Thoracic aorta (tissue), 2 donors: Measurements from ENCODE around the gene INTS15. TPM values are rescaled to one million over a fixed set of nuclear protein-coding genes. Genes with fewer than 3 reads are reported as not detected.
A peak's percentile ranks its signal among the peaks of the same experiment; 100 is the strongest.

Experiments
- ATAC-seq: fragments of 150-250 bp; one replicate; pipeline ENCODE4 v1.8.0; 2017; ENCODE audit warnings: low read depth; ENCODE audit not compliant: insufficient number of reproducible peaks, low FRiP score
- DNase-seq: peaks from one replicate; pipeline ENCODE4 v3.0.0-alpha.2; 2020; ENCODE audit warnings: low spot score
- H3K27ac ChIP-seq, 2 donors: fragments of 200-600 bp; sonication (generic); 1 replicate in 1 of 2; 2 replicates in 1 of 2; pipeline ENCODE4 v1.5.1; 2016; ENCODE audit warnings: mild to moderate bottlenecking in 2 of 2, moderate library complexity in 2 of 2
- H3K27me3 ChIP-seq: fragments of 200-600 bp; sonication (generic); replicated peaks from 2 replicates; pipeline ENCODE4 v1.6.0; 2016; ENCODE audit warnings: mild to moderate bottlenecking; ENCODE audit not compliant: insufficient read depth
- H3K36me3 ChIP-seq: fragments of 200-600 bp; sonication (generic); one replicate; pipeline ENCODE4 v1.5.1; 2016
- H3K4me1 ChIP-seq, 2 donors: fragments of 200-600 bp; sonication (generic); 1 replicate in 1 of 2; 2 replicates in 1 of 2; pipeline versions ENCODE4 v1.5.1 to v1.6.0; 2016; ENCODE audit warnings: low read depth in 2 of 2, mild to moderate bottlenecking in 1 of 2; ENCODE audit not compliant: control insufficient read depth in 1 of 2
- H3K4me3 ChIP-seq: fragments of 200-600 bp; sonication (generic); 2 replicates; pipeline ENCODE4 v1.5.1; 2016; ENCODE audit warnings: mild to moderate bottlenecking
- H3K9me3 ChIP-seq: fragments of 200-600 bp; sonication (generic); 2 replicates; pipeline ENCODE4 v1.5.1; 2016
- total RNA-seq, 2 donors: library from RNA; depleted of rRNA; stranded (reverse); fragments of >200 nt; gene quantifications; one replicate each; pipeline versions ENCODE4 v1.1.0 to v1.2.3, GENCODE V29; 2016
- TF ChIP-seq, protein P1 (sequence below): fragments of 200-600 bp; sonication (generic); IDR thresholded peaks from one replicate; pipeline ENCODE4 v1.5.1; 2019; ENCODE audit warnings: antibody characterized with exemption

INTS15 gene
- total RNA-seq, 2 donors from 2014 or later, result 37.2 to 45.4 TPM

DNA sequence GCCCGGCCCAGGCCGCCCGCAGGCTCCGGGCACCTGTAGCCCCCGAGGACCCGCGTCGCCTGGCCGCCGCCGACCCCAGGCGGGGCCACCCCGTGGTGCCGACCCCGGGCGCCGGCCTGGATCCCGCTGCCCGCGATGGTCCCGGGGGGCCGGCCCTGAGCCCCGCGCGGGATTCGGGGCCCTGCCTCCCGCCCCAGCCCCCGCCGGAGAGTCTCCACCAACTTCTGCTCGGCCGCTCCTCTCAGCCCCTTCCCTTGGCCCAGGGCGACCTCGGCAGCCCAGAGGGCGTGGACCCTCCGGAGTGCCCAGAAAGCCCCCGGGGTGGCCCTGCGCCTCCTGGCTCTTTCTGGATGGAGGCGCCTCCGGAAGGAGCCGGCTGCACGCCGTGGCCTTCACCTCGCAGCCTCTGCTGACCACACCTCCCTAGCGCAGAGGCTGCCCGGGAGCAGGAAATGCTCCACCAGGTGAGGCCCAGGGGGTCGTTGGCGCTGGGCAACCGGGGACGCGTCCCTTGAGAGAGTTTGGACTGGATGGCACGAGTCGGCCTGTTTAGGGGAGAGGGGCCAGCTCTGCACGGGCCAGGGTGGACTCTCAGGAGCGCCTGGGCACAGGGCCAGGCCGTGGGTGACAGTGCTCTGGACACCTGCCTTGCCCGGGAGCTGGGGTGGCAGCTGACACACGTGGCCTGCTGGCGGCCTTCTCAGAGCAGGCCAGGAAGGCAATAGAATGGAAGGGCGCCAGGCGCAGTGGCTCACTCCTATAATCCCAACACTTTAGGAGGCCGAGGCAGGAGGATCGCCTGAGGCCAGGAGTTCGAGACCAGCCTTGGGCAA lies 26.1 kb downstream of the INTS15 start:
- TF ChIP-seq, protein P1, sequence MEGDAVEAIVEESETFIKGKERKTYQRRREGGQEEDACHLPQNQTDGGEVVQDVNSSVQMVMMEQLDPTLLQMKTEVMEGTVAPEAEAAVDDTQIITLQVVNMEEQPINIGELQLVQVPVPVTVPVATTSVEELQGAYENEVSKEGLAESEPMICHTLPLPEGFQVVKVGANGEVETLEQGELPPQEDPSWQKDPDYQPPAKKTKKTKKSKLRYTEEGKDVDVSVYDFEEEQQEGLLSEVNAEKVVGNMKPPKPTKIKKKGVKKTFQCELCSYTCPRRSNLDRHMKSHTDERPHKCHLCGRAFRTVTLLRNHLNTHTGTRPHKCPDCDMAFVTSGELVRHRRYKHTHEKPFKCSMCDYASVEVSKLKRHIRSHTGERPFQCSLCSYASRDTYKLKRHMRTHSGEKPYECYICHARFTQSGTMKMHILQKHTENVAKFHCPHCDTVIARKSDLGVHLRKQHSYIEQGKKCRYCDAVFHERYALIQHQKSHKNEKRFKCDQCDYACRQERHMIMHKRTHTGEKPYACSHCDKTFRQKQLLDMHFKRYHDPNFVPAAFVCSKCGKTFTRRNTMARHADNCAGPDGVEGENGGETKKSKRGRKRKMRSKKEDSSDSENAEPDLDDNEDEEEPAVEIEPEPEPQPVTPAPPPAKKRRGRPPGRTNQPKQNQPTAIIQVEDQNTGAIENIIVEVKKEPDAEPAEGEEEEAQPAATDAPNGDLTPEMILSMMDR, result no peak
- DNase-seq, result no peak
- Histone ChIP-seq H3K36me3 (no peaks in the 10 kb centered on the region), H3K4me1 (peaks cover 4 to 20% of the 10 kb centered on the region in 2 donors), H3K27me3 (no peaks in the 10 kb centered on the region), H3K27ac (no peak overlapping the region), H3K9me3 (no peaks in the 10 kb centered on the region), H3K4me3 (peak overlapping the region; percentile 69)
- ATAC-seq, result no peak

DNA sequence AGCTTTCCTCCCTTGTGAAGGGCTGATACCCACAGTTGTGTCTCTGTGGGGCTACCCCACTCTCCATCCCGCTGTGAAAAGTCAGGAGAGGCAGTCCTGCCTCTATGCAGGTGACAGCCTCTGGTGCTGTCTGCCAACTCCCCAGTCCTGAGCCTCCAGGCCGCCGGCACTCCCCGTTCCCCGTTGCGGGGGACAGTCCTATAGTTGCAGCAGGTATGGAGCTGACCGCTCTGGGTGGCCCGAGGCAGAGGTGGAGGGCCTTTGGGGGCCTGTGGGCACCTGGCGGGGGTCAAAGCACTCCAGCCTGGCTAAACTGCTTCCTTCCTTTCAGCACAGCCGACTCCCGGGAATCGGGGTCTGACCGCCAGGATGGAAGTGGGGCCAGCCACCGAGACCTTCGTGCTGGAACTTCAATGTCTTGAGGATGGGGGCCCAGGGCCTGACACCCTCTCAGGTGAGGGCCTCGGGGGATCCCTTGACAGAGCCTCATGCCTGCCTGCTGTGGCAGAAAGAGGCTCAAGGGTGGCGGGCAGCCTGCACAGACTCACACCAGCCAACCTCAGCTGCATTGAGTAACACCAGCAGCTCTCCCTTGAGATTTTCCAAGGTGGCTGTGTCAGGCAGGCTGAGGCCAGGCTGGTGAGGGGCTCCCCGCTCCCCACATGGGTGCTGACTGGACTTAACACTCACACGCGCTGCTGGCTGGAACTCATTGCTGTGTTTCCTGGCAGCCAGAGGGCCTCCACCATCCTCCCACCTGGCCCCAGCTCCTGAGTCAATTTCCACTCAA lies 27.2 kb downstream of the INTS15 start:
- TF ChIP-seq, protein P1, result no peak
- peaks cover 9% of the 10 kb centered on the region for H3K36me3 ChIP-seq
- ATAC-seq (no peak), DNase-seq (no peak)
- peaks cover 4 to 20% of the 10 kb centered on the region in 2 donors for H3K4me1 ChIP-seq
- H3K4me3 ChIP-seq, result no peak overlapping the region
- H3K9me3 ChIP-seq, result no peaks in the 10 kb centered on the region
- H3K27ac ChIP-seq, result no peak overlapping the region
- no peaks in the 10 kb centered on the region for H3K27me3 ChIP-seq

DNA sequence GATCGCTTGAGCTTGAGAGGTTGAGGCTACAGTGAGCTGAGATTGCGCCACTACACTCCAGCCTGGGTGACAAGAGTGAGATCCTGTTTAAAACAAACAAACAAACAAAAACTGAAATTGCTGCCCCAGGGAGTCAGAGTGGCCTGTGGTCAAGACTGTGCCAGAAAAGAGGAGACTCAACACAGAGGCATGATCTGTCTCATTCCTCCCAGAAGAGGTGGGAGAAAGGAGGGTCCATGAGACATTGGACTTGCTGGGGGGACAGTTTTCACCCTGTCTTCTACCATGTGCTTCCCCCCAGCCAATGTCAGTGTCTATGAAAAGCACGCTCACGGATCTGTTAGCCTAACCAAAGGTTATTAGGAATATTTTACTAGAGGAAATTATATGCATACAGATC lies 28.8 kb downstream of the INTS15 start:
- H3K4me1 ChIP-seq, result peaks cover 4 to 20% of the 10 kb centered on the region in 2 donors
- no peak for ATAC-seq
- H3K36me3 ChIP-seq, result peaks cover 12% of the 10 kb centered on the region
- TF ChIP-seq, protein P1, result no peak
- H3K9me3 ChIP-seq, result no peaks in the 10 kb centered on the region
- DNase-seq, result no peak
- H3K4me3 ChIP-seq, result no peak overlapping the region
- H3K27ac ChIP-seq, result no peak overlapping the region
- no peaks in the 10 kb centered on the region for H3K27me3 ChIP-seq

GRCh38 chr7:6619961-6620360 lies 30.1 kb downstream of the INTS15 start:
- Histone ChIP-seq H3K27ac (no peak overlapping the region), H3K4me3 (no peak overlapping the region), H3K27me3 (no peaks in the 10 kb centered on the region), H3K36me3 (peaks cover 14% of the 10 kb centered on the region), H3K4me1 (peaks cover 4 to 16% of the 10 kb centered on the region in 2 donors), H3K9me3 (no peaks in the 10 kb centered on the region)
- DNase-seq (no peak), ATAC-seq (no peak)
- TF ChIP-seq, protein P1, result no peak
